Astrocyte of the cerebellum (primary cell): ENCODE data around the gene TRAF7.

Experiments
- DNase-seq: peaks from one replicate; pipeline ENCODE4 v3.0.0-alpha.2; 2011; ENCODE audit warnings: low read depth
- H3K4me3 ChIP-seq: 2 replicates; pipeline ENCODE4 v1.5.1; 2011; ENCODE audit warnings: mild to moderate bottlenecking, low read depth, low read length, moderate library complexity
- in situ Hi-C: cut with HindIII; loops from 2 replicates; pipeline ENCODE4 v1.10.0; 2017; ENCODE audit warnings: low sequenced_read_pairs
- TF ChIP-seq, protein P1 (sequence below): IDR thresholded peaks from 2 replicates; pipeline ENCODE4 v1.5.1; 2012; ENCODE audit warnings: low read length, low read depth, moderate library complexity, mild to moderate bottlenecking; ENCODE audit errors: missing control alignments

Gene TRAF7

DNA sequence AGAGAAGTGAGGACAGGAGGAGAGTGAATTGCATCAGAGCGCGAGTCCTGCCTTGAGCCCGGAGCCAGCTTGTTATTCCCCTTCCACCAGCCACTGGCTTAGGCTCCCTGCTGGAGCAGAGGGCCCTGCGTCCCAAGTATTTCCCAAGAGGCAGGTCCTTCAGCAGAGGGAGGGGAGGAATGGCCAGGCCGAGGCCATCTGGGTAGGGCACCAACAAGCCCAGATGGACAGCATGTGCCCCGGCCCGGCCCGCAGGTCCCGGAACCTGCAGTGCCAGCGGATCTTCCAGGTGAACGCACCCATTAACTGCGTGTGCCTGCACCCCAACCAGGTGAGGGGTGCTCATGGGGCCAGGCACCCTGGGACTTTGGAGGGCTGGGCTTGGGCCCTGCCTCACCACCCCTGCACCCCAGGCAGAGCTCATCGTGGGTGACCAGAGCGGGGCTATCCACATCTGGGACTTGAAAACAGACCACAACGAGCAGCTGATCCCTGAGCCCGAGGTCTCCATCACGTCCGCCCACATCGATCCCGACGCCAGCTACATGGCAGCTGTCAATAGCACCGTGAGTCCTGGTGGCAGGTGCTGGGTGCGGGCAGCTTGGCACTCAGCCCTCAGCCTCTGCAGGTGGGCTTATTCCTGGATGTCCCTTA, 51.3 kb downstream of the TRAF7 start:
- in situ Hi-C loops, result no loop called here
- no peak overlapping the region for H3K4me3 ChIP-seq
- no peak for DNase-seq
- TF ChIP-seq, protein P1, sequence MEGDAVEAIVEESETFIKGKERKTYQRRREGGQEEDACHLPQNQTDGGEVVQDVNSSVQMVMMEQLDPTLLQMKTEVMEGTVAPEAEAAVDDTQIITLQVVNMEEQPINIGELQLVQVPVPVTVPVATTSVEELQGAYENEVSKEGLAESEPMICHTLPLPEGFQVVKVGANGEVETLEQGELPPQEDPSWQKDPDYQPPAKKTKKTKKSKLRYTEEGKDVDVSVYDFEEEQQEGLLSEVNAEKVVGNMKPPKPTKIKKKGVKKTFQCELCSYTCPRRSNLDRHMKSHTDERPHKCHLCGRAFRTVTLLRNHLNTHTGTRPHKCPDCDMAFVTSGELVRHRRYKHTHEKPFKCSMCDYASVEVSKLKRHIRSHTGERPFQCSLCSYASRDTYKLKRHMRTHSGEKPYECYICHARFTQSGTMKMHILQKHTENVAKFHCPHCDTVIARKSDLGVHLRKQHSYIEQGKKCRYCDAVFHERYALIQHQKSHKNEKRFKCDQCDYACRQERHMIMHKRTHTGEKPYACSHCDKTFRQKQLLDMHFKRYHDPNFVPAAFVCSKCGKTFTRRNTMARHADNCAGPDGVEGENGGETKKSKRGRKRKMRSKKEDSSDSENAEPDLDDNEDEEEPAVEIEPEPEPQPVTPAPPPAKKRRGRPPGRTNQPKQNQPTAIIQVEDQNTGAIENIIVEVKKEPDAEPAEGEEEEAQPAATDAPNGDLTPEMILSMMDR, result no peak

DNA sequence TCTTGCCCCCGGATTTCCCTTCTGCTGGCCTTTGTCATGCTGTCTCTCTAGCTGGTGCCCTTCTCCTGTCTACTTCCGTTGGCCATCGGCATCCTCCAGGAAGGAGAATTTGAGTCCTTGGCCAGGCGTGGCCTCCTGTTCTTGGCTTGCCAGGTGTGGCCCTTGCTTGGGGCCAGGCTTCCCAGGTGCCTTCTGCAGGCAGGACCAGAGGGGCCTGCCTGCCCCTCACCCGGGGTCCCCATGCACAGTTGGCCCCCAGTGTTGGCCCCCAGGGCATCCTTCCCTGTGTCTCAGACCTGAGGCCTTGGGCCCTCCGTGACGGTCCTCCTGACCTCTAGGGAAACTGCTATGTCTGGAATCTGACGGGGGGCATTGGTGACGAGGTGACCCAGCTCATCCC, 52.3 kb downstream of the TRAF7 start:
- H3K4me3 ChIP-seq, result no peak overlapping the region
- DNase-seq, result no peak
- TF ChIP-seq, protein P1, result no peak
- in situ Hi-C loops, result no loop called here

DNA sequence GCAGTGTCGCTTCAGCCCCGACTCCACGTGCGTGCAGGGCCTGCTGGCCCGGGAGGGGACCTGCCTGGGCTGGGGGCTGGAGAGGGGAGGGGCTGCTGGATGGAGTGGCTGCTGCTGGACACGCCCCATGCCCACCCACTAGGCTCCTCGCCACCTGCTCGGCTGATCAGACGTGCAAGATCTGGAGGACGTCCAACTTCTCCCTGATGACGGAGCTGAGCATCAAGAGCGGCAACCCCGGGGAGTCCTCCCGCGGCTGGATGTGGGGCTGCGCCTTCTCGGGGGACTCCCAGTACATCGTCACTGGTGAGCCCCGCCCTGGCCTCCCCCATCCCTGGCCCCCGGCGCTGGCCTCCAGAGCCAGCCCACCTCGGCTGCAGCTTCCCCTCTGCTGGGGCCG, 52.7 kb downstream of the TRAF7 start:
- no peak overlapping the region for H3K4me3 ChIP-seq
- TF ChIP-seq, protein P1, result no peak
- in situ Hi-C loops, result no loop called here
- DNase-seq, result no peak

GRCh38 chr16:2208772-2209171, 53.2 kb downstream of the TRAF7 start:
- TF ChIP-seq, protein P1, result no peak
- in situ Hi-C loops, result no loop called here
- DNase-seq, result no peak
- no peak overlapping the region for H3K4me3 ChIP-seq

DNA sequence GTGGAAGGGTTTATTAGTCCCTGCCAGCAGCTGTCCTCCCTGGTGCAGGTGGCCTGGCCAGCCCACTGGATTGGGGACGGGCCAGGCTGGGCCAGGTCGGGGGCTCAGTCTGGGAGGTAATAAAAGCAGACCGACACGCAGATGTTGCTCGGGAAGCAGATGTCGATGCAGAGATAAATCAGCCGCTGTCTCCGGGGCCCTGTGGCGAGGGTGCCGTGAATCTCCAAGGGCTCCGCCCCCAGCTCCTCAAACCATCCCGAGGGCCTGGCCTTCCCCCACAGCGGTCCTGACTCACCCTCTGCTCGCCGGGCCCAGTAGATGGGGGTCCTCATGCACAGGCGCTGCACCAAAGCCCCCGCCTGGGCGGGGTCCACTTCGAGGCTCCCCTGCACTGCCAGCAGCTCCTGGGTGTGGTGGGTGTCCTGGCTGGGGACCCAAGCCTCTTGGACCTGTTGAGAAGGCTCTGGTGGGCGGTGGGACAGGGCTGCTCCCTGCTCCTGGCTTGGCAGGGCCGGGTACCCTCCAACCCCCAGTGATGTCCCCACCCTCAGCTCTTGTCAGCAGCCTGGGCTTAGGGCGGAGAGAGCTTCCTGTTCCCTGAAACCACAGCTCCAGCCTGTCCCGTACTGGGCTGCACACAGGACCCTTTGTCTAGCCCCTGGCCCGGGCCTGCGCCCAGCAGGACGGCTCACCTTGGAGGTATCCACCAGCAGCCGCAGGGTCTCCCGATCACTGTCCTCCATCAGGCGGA, 53.9 kb downstream of the TRAF7 start:
- H3K4me3 ChIP-seq, result no peak overlapping the region
- TF ChIP-seq, protein P1, result no peak
- in situ Hi-C loops, result no loop called here
- DNase-seq, result no peak

DNA sequence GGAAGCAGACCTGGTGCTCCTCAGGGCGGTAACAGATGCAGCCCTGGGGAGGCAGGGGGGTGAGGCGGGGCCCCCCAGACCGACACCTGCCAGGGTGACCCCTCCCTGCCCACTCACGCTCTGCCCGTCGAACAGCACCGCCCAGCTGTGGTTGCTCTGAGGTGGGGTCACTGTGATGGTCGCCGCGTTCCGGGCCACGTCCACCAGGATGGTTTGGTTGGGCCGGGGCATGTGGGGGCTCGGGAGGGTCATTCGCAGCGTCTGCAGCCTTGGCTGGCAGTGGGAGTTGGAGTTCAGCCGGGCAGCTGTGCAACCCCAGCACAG, 54.4 kb downstream of the TRAF7 start:
- no peak overlapping the region for H3K4me3 ChIP-seq
- in situ Hi-C loops, result no loop called here
- TF ChIP-seq, protein P1, result no peak

More for the DNA sequence above, 54.4 kb downstream of the TRAF7 start:
- no peak for DNase-seq
